HG03045 (cell line): ENCODE measurements around the gene RPL22.

Source experiments
- ATAC-seq: cut with Tn5 transposase; IDR thresholded peaks from one replicate; pipeline ENCODE4 v1.9.1; 2021; ENCODE audit warnings: mild to moderate bottlenecking, moderate library complexity; ENCODE audit not compliant: unreplicated experiment

RPL22 gene

GRCh38 chr1:6157132-6157527 lies 42.3 kb downstream of the RPL22 start:
- no peak for ATAC-seq

GRCh38 chr1:6154525-6155319 lies 44.7 kb downstream of the RPL22 start:
- ATAC-seq, result no peak

GRCh38 chr1:6152882-6153281 lies 46.5 kb downstream of the RPL22 start:
- no peak for ATAC-seq

- ATAC-seq, result no peak
These were observed 47.2 kb downstream of the RPL22 start for GRCh38 chr1:6152181-6152580.

- ATAC-seq, result no peak
These were observed 48.0 kb downstream of the RPL22 start for GRCh38 chr1:6151291-6151822.

- ATAC-seq, result no peak
These were observed 49.1 kb downstream of the RPL22 start for GRCh38 chr1:6150006-6150938.

GRCh38 chr1:6149597-6149996 lies 49.8 kb downstream of the RPL22 start:
- ATAC-seq, result no peak

- no peak for ATAC-seq
These were observed 50.7 kb downstream of the RPL22 start for GRCh38 chr1:6148497-6149241.

GRCh38 chr1:6145864-6146410 lies 53.5 kb downstream of the RPL22 start:
- no peak for ATAC-seq

- no peak for ATAC-seq
These were observed 54.0 kb downstream of the RPL22 start for GRCh38 chr1:6145396-6145750.

- ATAC-seq, result no peak
These were observed 54.6 kb downstream of the RPL22 start for GRCh38 chr1:6144647-6145395.

GRCh38 chr1:6144175-6144574 lies 55.2 kb downstream of the RPL22 start:
- no peak for ATAC-seq

GRCh38 chr1:6143395-6143794 lies 56.0 kb downstream of the RPL22 start:
- no peak for ATAC-seq

GRCh38 chr1:6142734-6143133 lies 56.7 kb downstream of the RPL22 start:
- ATAC-seq, result no peak

GRCh38 chr1:6142036-6142621 lies 57.3 kb downstream of the RPL22 start:
- no peak for ATAC-seq

- ATAC-seq, result no peak
These were observed 57.8 kb downstream of the RPL22 start for GRCh38 chr1:6141592-6141991.

GRCh38 chr1:6140413-6140812 lies 59.0 kb downstream of the RPL22 start:
- ATAC-seq, result no peak

GRCh38 chr1:6137758-6138157 lies 61.6 kb downstream of the RPL22 start:
- no peak for ATAC-seq

- no peak for ATAC-seq
These were observed 62.7 kb downstream of the RPL22 start for GRCh38 chr1:6136516-6137220.
